NCI-H510A (cell line): ENCODE data around the gene USP34.
"Not testable (repeated sequence)": the region's sequence is repeated elsewhere in the genome, so short reads cannot be mapped to it uniquely, and the experiment has no call there.

Source experiments
- DNase-seq: peaks from one replicate; lab custom pipeline; 2025; lab: John Stamatoyannopoulos, UW

Gene USP34

GRCh38 chr2:61247204-61247812 lies 223.6 kb downstream of the USP34 start:
- DNase-seq: no peak

GRCh38 chr2:61244694-61245093 lies 226.2 kb downstream of the USP34 start:
- DNase-seq: no peak

DNA sequence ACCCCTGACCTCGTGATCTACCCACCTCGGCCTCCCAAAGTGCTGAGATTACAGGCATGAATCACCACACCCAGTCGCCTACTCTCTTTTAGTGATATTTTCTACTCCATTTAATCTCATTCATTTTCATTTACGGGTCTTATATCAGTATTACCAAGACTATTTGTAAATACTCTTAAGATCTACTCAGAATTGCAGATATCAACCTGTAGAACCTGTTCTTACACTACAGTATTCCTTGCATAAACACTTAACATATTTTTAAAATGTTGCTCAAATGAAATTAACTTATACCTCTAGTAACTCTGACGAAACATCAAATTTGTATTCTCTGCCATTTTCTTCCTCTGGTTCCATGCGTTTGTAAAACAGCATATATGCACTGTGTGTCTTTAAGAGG lies 229.6 kb downstream of the USP34 start:
- no peak for DNase-seq

GRCh38 chr2:61238219-61239012 lies 232.5 kb downstream of the USP34 start:
- DNase-seq: no peak

- no peak for DNase-seq
Measured at GRCh38 chr2:61235716-61236115, 235.2 kb downstream of the USP34 start.

DNA sequence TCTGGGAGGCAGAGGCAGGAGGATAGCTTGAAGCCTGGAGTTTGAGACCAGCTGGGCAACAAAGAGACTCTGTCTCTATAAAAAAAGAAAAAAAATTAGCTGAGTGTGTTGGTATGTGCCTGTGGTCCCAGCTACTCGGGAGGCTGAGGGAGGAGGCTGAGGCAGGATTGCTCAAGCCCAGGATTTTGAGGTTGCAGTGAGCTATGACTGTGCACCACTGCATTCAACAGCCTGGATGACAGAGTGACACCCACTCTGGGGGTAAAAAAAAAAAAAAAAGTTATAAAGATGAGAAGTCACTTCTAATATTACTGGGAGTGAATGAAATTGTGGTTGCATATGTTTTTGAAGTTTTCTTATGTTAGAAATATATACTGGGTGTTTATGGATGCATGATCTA lies 237.3 kb downstream of the USP34 start:
- no peak for DNase-seq

- DNase-seq: no peak
Measured at GRCh38 chr2:61229936-61230335, 241.0 kb downstream of the USP34 start.

- no peak for DNase-seq
Measured at GRCh38 chr2:61222567-61222966, 248.3 kb downstream of the USP34 start.

DNA sequence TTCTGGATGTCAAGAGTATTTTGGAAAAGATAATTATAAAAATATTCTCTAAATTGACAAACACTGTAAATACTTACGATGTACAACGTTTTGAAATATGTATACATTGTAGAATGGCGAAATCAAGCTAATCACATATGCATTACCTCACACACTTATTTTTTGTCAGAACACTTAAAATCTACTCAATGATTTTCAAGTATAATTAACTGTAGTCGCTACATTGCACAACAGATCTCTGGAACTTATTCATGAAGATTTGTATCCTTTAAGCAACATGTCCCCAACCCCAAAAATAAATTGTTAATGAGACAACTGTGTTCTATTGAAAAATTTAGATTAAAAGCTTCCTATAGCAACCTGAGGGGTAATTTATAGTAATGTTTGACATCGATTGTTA lies 249.1 kb downstream of the USP34 start:
- DNase-seq: no peak

GRCh38 chr2:61220768-61221167 lies 250.1 kb downstream of the USP34 start:
- DNase-seq: no peak

GRCh38 chr2:61218817-61219170 lies 252.1 kb downstream of the USP34 start:
- no peak for DNase-seq

GRCh38 chr2:61218076-61218816 lies 252.6 kb downstream of the USP34 start:
- DNase-seq: no peak

DNA sequence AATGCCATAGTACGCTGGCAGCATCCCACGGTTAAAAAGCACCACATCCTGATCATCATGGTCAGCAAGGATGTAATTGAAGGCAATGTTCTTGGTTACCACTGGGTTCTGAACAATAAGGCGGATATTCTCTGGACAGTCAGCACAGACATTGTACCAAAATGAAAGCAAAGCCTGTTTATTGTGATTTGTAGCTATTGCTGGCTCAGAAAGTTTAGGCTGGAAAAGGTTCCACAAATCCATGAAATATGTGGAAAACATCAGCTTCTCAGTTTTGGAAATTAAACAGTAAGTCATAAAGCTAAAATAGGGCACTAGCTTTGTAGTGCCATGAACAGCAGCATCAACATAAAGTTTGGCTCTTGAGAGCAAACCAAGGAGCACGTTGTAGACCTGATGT lies 256.7 kb downstream of the USP34 start:
- DNase-seq: no peak

DNA sequence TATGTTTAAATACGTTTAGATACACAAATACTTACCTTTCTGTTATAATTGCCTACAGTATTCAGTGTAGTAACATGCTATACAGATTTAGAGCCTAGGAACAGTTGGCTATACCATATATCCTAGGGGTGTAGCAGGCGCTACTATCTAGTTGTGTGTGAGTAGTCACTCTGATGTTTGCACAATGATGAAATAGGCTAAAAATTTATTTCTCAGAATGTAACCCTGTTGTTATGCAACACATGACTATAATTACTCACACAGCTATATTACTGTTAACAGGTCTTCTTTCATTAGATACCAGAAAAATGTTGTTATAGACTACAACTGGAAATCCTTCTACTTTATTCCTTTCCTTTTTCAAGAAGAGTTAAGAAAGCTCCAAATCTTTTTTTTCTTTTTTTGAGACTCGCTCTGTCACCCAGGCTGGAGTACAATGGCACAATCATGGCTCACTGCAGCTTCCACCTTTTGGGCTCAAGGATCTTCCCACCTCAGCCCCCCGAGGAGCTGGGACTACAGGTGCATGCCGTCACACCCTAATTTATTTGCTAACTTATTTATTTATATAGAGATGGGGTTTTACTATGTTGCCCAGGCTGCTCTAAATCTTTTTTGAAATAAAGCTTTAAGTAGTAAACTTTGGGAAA lies 260.4 kb downstream of the USP34 start:
- no peak for DNase-seq

- no peak for DNase-seq
Measured at GRCh38 chr2:61205132-61205531, 265.8 kb downstream of the USP34 start.

DNA sequence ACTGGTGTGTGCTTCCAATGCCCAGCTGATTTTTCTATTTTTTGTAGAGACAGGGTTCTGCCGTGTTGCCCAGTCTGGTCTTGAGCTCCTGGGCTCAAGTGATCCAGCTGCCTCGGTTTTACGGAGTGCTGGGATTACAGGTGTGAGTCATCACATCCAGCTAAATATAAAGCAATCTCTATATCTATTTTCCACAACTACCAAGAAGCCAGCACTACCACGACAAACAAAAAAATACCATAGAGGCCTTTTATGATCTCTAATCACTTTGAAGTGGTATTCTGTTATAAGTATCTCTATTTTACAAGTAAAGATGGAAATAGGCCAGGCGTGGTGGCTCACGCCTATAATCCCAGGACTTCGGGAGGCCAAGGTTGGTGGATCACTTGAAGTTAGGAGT lies 274.2 kb downstream of the USP34 start:
- DNase-seq: no peak

DNA sequence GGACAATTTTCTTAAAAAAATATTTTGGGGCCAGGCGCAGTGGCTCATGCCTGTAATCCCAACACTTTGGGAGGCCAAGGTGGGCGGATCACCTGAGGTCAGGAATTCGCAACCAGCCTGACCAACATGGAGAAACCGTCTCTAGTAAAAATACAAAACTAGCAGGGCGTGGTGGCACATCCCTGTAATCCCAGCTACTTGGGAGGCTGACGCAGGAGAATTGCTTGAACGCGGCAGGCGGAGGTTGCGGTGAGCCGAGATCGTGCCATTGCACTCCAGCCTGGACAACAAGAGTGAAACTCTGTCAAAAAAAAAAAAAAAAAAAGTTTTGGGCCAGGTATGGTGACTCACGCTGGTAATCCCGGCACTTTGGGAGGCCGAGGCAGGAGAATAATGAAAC lies 276.2 kb downstream of the USP34 start:
- DNase-seq: not testable (repeated sequence)

- DNase-seq: no peak
Measured at GRCh38 chr2:61193670-61194561, 277.0 kb downstream of the USP34 start.

GRCh38 chr2:61187085-61187484 lies 283.8 kb downstream of the USP34 start:
- DNase-seq: no peak

DNA sequence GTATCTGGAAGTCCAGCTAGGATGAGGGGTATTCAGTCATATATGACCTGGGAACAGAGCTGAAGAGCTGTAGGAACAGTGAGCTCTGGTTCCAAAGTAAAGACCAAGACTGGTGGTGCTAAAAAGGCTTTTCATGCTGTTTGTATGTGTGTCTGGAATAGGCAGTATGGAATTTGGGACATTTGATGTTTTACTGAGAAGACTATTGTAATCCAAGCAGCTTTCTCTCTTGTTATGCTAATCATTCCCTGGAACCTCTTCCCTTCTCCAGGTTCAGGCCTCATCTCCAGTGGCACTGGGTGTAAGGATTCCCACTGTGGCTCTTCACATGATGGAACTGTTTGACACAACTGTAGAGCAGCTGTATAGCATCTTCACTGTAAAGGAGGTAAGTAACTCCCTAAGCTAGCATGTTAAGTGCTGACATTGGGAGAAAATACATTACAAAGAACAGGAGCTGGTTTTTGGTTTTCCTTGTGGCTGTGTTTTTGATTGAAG lies 285.6 kb downstream of the USP34 start:
- no peak for DNase-seq

GRCh38 chr2:61184263-61184662 lies 286.6 kb downstream of the USP34 start:
- DNase-seq: no peak
